NCI-H1930 (cell line): ENCODE measurements around the gene TRAF3IP3.
A peak's percentile ranks its signal among the peaks of the same experiment; 100 is the strongest.
"Not testable (repeated sequence)": the region's sequence is repeated elsewhere in the genome, so short reads cannot be mapped to it uniquely, and the experiment has no call there.

Experiments used
- DNase-seq, 2 experiments: peaks; one replicate each; lab custom pipeline; 2025; lab: John Stamatoyannopoulos, UW

The TRAF3IP3 gene

DNA sequence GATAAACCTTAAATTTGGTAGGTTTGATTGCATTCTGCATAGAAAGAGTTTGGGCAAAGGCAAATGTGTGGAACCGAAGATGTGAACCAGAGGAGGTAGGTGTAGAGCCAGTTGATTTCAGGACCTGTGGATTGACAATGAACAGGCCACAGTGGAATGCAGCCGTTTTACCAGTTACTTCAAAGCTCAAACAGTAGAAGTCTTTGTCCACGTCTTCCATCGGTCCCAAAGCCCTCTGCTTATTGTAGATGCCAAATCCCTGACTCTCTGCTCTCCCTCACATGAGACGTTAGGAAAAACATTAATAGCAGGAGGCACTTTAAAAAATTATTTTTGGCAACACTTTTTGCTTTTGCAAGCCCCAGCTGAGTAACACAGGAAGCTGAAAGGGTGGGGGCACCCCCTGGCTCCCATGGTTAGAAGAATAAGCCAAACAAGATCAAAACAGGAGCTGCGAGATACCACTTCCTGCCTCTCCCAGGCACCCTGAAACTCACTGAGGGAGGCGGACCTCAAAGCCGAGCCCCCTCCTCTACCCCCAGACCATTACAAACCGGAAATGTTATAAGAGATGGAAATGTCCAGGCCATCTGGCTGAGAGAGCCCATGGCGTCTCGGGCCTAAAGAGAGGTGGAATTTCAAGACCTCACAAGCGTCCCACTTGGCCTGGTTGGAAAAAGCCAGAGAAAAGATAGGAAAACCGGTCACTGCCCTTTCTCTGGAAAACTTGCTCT, 13.5 kb downstream of the TRAF3IP3 start:
- no peak for DNase-seq

DNA sequence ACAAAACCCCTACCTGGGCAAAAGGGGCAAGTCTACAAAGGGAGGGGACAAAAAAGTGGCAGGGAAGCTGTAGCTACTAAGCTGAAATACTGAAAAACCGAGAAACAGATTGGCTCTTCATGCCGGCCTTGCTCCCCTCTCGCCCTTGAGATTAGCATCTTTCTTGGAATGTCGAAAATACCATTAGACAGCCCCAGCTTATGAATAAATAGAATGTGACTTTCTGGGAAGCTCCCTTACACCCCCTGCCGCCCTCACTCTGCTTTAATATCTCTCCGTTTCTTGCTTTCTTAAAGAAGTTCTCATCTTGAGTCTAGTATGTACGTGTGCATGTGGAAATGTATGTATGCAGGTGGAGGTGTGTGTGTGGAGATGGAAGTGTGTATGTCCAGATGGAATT, 14.1 kb downstream of the TRAF3IP3 start:
- no peak for DNase-seq

DNA sequence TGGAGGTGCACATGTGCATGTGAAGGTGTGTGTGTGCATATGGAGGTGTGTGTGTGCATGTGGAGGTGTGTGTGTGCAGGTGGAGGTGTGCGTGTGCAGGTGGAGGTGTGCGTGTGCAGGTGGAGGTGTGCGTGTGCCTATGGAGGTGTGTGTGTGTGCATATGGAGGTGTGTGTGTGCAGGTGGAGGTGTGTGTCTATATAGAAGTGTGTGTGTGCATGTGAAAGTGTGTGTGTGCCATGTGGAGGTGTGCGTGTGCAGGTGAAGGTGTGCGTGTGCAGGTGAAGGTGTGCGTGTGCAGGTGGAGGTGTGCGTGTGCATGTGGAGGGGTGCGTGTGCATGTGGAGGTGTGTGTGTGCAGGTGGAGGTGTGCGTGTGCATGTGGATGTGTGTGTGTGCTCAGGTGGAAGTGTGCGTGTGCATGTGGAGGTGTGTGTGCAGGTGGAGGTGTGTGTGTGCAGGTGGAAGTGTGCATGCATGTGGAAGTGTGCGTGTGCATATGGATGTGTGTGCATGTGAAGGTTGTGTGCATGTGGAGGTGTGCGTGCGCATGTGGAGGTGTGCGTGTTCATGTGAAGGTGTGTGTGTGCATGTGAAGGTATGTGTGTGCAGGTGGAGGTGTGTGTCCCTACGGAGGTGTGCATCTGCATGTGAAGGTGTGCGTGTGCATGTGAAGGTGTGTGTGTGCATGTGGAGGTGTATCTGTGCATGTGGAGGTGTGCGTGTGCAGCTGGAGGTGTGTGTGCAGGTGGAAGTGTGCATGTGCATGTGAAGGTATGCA, 15.0 kb downstream of the TRAF3IP3 start:
- no peak for DNase-seq

DNA sequence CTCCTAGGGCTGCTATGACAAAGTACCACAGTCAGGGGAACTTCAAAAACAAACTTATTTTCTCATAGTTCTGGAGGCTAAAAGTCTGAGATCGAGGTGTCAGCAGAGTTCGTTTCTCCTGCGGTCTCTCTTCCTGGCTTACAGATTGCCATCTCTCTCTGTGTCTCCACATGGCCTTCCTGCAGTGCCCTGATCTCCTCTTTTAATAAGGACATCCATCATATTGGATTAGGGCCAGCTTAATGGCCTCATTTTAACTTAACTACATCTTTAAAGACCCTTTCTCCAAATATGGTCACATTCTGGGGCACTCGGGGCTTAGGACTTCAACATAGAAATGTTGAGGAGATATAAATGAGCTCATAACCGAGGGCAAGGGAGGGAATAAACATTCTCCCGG, 16.3 kb downstream of the TRAF3IP3 start:
- DNase-seq, result no peak

DNA sequence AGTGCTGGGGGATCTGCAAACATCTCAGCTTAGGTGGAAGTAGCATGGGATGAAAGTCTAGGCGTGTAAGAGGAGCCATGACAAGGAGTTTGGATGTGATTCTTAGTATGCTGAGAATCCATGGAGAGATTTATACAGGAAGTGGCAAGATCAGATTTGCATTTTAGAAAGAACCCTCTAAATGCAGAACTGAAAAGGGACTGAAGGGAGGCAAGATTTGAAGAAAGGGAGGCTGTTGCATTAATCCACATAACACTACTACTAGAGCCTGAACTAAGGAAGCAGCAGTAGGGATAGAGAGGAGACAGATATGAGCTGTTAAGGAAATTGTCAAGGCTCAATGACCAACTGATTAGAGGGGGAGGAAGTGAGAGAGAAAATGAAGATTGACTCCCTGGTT, 18.7 kb downstream of the TRAF3IP3 start:
- DNase-seq, result no peak

DNA sequence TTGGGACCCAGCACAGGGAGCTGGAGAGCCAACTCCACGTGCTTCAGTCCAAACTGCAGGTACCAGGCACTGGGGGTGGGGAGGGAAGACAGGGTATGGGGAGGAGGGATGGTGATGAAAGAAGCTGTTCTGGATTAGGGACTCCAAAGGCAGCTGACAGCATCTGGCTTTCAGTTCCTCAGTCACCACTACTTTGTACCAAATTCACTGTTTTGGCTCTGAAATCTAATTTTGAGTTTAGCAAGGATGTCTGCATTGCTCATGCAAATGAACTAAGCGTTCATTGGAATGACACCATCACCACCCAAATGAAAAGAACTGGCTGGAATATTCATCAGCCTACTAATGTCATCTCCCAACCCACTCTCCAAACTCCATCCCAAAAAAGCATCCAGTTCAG, 19.8 kb downstream of the TRAF3IP3 start:
- no peak for DNase-seq

DNA sequence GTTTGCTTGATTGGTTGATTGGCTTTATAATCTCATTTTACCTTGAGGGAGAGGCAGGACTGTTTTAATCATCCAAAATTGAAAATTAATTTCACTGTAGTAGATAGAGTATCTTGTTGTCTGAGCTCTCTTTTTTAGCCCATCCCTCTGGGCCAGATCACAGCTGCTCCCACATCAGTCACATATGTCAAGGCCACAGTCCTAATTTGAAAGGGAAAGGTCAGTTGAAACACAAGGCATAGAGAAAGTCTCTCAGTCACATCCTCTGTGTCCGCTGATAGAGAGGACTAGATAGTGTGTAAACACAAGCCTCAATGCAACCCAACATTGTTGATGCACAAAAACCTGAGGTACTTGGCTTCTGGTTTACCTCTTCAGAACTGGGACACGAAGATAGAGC, 21.7 kb downstream of the TRAF3IP3 start:
- DNase-seq, result no peak

DNA sequence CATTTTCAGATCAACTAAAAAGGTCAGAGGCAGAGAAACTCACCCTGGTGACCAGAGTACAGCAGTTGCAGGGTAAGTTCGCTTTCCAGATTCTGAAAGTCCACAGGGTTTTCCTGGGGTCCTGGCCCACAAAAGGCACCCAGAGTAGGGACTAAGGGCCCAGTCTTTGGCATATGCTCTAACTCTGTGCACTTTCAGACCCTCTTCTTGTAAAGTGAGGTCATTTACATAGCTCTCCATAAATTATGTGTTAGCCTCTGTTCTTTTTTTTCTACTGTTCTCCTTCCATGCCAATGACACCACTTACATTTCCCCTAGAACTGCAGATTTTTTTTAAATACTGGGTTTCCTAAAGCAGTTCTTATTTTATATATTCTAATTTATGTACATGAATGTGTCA, 22.2 kb downstream of the TRAF3IP3 start:
- DNase-seq, result no peak

DNA sequence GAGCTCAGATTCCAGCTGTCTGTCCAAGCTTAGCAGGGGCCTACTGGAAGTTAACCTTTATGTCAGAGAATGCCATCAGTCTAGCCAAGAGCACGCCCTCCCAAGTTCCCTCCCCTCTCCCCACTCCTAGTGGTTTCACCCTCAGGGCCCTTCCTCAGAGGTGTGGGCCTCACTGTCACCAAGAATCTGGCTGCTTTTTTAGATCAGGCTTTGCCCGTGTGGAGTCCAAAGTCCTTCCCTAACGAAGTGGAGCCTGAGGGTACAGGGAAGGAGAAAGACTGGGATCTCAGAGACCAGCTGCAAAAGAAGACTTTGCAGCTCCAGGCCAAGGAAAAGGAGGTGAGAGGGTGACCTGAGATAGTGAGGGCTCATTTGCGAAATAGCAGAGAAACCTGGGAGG, 24.4 kb downstream of the TRAF3IP3 start:
- no peak for DNase-seq

DNA sequence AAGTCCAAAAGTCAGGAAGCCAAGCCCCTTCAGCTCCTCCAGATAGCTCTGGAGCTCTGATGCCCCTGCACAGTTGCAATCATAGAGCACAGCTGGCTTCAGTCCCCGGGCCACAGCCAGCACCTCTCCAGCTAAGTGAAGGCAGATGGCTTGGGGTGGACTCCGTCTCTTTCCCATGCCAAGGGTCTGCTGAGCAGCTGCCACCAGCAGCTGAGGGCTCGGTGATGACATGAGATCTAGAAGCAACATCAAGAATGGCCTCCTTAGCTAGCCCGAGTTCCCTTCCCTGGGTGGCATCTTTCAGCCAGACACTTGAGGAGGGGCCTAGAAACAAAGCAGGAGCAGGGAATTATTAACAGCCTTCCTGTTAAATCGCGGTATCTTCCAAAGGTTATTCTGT, 27.5 kb downstream of the TRAF3IP3 start:
- DNase-seq, result no peak

DNA sequence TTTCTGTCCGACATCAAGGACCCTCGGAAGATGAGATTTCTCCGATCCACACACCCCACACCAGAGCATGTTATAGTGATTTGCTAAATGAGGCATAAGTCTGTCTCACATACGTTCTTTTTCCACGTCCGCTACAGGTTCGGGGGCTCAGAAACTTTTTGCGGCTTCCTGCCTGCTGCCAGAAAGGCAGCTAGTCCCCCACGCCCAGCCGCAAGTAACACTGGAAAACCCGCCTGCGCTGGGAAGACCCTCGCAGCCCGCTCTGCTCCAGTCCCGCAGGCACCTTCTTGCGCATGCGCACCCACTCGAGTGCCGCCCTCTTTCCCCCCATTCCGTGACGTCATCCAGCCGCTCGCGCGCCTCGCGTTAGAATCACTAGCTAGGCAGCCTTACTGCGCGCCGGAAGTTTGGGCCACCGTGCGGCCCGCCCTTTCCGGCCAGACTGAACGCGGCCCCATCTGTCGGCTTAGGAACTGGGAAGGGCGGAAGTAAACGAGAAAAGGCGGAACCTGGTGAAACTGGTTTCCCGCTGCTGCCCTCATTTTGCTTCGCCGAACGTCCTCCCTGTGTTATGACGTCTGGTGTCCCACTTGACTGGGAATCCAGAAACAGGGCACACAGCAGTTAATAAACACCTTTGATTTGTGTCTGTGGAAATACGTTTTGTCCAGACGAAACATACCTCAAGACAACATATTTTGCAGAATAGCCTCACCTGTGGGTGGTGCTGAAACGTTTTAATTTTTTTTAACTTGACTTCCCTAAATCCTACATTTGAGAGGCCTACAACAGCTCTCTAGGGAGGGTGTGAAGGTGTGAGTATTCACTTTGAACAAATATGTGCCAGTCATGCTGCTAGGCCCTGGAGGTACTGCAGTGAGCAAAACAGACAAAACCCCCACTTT, 28.7 kb downstream of the TRAF3IP3 start, which contains the start of gene C1orf74:
Gene C1orf74 (minus strand): TSS at position 295 of the 905 bp plus-strand sequence. CDS start 925 bp downstream, outside the sequence.
- DNase-seq, result peak; percentile 95 to 99

DNA sequence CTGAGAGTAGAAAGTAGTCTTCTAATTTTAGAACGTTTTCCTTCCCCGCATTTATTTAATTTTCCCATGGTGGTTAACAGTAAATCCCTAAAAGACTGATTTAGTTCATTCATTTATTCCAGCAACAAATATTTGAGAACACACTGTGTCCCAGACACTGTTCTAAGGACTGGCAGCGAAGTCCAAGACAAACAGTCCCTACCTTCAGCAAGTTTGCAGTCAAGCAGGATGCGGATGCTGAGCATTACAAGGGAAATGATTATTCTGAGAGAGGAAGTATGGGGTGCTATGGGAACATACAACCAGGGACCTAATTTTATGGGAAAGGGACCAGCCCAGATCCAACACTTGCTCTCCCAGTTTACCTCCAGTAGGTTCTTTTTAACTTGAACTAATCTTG, 29.7 kb downstream of the TRAF3IP3 start:
- no peak for DNase-seq

DNA sequence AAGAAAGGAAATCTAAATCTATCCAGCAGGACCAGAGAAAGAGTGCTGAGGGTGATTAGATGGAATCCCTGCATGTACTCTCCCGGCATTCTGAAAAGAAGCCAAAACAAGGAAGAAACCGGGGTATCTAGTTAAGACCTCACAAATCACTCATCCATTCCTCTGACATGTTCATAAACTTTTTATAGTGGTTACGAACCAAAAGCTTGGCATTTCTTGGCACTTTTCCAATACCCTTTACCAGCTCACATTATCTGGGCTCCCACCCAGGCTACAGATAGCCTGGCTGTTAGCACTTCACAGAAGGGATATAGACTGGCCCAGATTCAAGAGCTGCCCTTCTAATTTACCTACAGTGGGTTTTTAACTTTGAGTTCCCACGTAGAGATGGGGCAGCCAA, 30.3 kb downstream of the TRAF3IP3 start:
- no peak for DNase-seq

DNA sequence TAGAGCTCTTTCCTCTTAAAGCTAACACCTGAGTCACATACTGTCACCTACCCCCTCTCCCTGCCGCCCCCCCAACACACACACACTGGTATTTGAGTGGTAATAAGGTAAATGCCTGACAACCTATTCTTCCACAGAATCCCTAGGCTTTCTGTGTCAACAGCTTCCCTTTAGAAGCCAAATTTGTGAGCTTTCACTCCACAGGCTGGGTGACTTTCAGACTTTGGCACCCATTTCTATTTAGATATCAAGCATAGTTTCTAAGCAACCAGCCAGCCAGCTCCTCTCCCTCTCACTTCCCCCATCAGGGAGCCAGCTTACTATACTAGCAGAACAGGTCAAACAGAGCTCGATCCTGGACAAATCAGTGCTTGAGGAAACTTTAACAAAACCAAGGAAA, 31.7 kb downstream of the TRAF3IP3 start:
- DNase-seq, result no peak

DNA sequence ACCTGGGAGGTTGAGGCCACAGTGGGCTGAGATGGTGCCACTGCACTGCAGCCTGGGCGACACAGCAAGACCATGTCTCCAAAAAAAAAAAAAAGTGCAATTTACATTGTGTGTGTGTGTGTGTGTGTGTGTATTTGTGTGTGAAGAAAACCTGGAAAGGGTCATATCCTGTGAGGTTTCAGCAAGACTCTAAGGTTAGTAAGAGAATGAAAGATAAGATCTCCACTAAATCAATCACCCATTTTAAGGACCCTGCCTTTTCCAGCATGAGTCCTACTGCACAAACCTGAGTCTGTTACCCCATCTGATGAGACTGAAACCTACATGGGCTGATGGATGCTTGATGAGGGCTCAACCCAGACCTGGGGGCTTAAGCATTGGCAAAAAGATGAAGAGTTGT, 33.4 kb downstream of the TRAF3IP3 start:
- no peak for DNase-seq

DNA sequence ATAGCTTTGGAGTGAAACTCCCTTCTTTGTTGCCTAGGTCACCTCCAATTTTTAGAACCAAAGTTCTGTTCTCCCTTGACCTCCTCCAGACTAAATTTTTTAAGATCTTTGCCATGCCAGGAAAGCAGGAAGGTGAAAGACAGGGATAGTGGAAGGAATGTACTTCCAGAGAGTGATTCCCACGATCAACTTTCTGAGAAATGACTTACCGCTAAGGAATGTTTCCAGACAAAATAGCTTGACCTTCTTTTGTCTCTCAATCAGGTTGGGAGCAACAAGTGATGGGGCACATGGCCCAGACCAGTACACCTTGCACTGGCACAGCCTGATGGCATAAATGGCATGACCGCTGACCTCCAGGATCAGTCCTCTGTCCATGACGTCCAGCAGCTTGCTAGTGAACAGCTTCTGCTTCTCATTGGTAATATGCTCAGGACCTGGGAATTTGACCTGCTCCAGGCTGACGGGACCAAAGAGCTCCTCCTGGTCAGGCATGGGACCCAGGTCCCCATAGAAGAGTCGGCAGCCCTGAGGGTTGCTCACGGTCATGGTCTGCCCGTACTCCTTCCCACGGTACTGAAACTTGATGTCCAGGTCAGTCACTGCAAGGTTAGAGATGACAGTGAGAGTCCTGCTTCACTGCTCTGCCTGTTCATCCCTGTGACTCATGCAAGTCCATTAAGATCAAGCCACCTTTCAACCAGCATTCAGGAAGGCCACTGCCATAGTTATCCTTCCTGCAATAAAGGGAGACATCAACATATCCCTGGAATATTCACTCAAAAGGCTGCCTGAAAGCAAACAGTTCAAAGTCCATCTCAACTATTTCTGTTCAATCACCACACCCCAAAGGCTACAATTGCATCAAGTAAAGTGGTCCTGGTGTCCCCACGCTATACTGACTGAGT, 34.7 kb downstream of the TRAF3IP3 start:
- no peak for DNase-seq

DNA sequence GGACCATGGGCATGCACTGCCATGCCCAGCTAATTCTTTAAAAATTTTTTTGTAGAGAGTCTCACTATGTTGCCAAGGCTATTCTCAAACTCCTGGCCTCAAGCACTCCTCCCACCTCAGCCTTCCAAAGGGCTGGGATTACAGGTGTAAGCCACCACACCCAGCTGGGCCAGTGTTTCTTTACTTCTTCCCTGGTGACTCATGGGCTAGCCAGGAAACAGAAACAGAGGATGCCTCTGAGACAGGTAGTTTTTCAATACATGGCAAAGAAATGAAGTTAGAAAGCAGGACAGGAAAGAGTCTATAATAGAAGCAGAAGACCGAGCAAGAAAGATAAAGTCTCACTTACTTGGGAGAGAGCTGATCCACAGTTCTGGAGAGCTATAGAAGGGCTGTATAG, 36.1 kb downstream of the TRAF3IP3 start:
- no peak for DNase-seq

DNA sequence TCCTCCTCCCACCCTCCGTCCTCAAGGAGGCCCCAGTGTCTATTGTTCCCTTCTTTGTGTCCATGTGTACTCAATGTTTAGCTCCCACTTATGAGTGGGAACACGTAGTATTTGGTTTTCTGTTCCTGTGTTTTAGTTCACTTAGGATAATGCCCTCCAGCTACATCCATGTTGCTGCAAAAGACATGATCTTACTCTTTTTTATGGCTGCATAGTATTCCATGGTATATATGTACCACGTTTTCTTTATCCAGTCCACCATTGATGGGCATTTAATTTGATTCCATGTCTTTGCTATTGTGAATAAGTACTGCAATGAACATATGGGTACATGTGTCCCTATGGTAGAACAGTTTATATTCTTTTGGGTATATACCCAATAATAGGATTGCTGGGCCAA, 37.9 kb downstream of the TRAF3IP3 start:
- DNase-seq, result not testable (repeated sequence)

DNA sequence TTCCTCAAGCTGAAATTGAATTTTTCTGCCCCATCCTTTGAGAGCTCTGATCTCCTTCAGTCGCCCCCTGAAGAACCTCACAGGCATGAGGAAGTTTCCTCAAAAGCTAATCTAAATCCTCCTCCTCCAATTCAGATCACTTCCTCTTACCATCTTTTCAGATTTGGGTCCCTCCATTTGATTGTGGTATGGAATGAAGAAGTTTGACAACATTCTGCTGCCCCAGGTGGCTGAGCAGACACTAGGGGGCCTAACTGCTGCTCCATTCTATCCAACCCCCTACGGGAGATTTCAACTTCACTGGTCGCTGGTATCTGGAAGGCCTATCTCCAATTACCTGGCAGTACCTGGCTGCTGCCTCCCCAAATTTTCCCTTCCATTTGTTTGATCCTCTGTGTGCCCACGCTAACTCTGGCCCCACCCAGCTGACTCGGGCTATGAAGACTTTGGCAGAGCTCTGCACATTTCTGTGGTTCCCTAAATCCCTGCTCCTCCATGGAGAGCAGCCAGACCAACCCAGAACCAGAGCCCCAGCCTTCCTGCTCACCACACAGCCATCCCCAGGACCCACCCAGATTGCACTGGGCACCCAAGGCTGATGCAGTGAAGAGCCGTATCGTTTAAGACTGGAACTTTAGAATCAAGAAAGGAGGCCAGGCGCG, 42.3 kb downstream of the TRAF3IP3 start:
- DNase-seq, result no peak

DNA sequence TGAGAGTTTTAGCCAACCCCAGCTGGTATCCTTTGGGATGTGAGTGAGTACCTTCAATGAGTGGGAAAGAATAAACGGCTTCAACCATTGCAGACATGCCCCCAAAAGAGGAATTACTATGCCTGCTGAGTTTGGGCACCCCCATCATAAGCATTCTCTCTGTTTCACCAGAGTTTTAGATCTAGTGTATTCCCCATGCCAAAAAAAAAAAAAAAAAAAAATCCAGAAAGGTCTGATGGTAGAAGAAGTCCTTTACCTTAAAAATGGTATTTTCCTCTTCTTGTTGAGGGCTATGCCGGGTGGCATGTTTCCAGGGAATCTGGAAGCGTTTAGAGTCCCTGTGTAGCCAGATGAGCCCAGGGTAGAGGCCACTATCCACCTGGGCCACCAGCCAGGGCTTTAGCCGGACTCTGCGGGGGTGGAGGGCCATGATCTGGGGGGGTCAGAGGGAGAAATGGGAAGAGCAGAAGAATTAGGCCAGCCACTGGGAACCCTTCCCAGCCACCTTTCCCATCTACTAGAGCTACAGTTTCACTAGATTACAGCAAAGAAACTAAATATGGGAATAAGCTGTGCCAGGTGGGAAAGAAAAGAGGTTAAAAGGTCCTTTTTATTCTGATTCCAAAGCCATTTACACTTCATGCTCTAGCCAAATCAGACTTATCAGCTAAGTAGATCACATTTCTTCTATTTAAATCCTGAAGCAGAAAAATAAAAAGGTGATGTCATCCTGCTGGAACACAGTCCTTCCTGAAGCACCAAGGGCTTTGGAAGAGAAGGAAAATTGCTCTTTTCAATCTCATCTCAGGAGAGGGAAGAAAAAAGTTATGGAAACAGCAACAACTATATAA, 45.4 kb downstream of the TRAF3IP3 start:
- no peak for DNase-seq
